ENCODE results near the gene UBE2N.

The UBE2N gene

DNA sequence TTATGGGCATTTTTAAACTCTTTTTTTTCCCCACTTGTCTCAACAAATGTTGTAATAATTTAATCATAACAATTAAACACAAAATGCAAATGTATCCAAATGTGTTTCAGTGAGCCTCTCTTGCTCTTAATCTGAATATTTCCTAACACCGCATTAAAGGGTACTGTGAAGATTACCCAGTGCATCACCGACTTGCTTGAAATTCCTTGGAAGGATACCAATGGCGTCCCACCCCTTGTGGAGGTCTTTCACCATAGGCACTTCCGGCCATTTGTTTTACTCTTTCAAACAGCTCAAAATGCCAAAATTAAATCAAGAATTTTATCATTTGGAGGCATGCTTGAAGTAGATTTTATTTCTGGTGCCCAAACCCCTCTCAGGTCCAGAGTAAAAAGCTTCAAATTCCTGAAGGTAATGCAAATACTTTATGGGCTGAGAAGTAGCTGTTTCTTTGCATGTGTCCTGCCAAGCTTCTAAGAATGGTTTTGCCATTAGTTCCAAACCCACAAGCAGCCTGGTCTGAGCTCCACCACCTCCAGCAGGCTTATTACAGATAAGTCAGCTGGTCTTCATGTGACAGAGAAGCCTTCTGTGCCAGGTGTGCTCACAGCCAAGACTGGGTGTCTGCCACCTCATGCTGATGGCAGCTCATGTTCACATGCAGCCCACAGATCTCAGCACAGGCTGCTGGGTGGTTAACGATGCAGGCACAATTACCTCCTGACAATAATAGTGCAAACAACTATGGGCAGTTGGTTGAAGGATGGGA is 80.4 kb downstream of the UBE2N start:
- peaks cover 14% of the 10 kb centered on the region for H3K4me1 ChIP-seq (ENCODE audit: low read depth, poor library complexity, severe bottlenecking)
- H3K27ac ChIP-seq = no peak overlapping the region
- H3K4me3 ChIP-seq (IDR thresholded peaks at IDR 0.05; ENCODE audit: insufficient read depth, low read depth, low read length) = no peak overlapping the region
- H3K79me2 ChIP-seq (ENCODE audit: insufficient read depth, low read depth) = no peaks in the 10 kb centered on the region
- H3K36me3 ChIP-seq (ENCODE audit: insufficient read depth) = no peaks in the 10 kb centered on the region
- H3K9ac ChIP-seq = no peak overlapping the region
- no peak overlapping the region for H3K4me2 ChIP-seq
- no peak overlapping the region for H2AFZ ChIP-seq (ENCODE audit: low read depth)
- no peaks in the 10 kb centered on the region for H4K20me1 ChIP-seq (ENCODE audit: insufficient read depth)
- TF ChIP-seq, protein P1, sequence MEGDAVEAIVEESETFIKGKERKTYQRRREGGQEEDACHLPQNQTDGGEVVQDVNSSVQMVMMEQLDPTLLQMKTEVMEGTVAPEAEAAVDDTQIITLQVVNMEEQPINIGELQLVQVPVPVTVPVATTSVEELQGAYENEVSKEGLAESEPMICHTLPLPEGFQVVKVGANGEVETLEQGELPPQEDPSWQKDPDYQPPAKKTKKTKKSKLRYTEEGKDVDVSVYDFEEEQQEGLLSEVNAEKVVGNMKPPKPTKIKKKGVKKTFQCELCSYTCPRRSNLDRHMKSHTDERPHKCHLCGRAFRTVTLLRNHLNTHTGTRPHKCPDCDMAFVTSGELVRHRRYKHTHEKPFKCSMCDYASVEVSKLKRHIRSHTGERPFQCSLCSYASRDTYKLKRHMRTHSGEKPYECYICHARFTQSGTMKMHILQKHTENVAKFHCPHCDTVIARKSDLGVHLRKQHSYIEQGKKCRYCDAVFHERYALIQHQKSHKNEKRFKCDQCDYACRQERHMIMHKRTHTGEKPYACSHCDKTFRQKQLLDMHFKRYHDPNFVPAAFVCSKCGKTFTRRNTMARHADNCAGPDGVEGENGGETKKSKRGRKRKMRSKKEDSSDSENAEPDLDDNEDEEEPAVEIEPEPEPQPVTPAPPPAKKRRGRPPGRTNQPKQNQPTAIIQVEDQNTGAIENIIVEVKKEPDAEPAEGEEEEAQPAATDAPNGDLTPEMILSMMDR (conservative IDR thresholded peaks at IDR 0.05; ENCODE audit: low read depth, low read length) = no peak
- H3K27me3 ChIP-seq (ENCODE audit: insufficient read depth, low read depth) = no peaks in the 10 kb centered on the region

DNA sequence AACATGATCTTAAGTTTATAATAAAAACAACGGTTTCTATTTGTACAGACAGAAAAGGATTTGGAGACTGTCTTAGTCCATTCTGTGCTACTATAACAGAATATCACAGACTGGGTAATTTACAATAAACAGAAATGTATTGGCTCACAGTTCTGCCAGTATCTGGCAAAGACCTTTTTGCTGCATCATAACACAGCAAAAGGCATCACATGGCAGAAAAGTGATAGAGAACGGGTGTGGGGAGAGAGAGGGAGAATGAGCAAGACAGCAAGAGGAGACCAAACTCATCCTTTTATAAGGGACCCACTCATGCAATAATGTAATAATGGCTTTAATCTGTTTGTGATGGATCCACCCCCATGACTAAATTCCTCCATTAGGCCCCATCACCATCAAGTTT is 81.1 kb downstream of the UBE2N start:
- H4K20me1 ChIP-seq (ENCODE audit: insufficient read depth) = no peaks in the 10 kb centered on the region
- peaks cover 14% of the 10 kb centered on the region for H3K4me1 ChIP-seq (ENCODE audit: low read depth, poor library complexity, severe bottlenecking)
- H3K4me2 ChIP-seq = no peak overlapping the region
- no peak overlapping the region for H3K9ac ChIP-seq
- H3K36me3 ChIP-seq (ENCODE audit: insufficient read depth) = no peaks in the 10 kb centered on the region
- no peak overlapping the region for H3K4me3 ChIP-seq (IDR thresholded peaks at IDR 0.05; ENCODE audit: insufficient read depth, low read depth, low read length)
- no peak overlapping the region for H3K27ac ChIP-seq
- no peaks in the 10 kb centered on the region for H3K27me3 ChIP-seq (ENCODE audit: insufficient read depth, low read depth)
- no peaks in the 10 kb centered on the region for H3K79me2 ChIP-seq (ENCODE audit: insufficient read depth, low read depth)
- TF ChIP-seq, protein P1 (conservative IDR thresholded peaks at IDR 0.05; ENCODE audit: low read depth, low read length) = no peak
- no peak overlapping the region for H2AFZ ChIP-seq (ENCODE audit: low read depth)

DNA sequence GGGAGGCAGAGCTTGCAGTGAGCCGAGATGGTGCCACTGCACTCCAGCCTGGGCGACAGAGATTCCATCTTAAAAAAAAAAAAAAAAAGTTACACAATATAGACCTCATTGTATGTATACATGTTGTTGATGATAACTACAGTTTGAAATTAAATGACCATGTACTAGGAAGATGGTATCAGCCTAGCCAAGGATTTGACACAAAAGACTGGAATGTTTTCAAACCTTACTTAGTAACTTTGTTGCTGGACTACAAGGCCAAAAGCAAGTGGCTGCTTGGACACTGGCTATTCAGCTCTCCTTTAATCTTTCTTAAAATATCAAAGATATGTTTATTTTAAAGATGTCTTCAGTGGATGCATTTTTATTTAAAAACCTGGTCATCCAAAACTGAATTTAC is 82.9 kb downstream of the UBE2N start:
- H3K9ac ChIP-seq = no peak overlapping the region
- H3K4me1 ChIP-seq (ENCODE audit: low read depth, poor library complexity, severe bottlenecking) = peaks cover 14% of the 10 kb centered on the region
- no peak overlapping the region for H3K4me2 ChIP-seq
- no peaks in the 10 kb centered on the region for H4K20me1 ChIP-seq (ENCODE audit: insufficient read depth)
- no peaks in the 10 kb centered on the region for H3K79me2 ChIP-seq (ENCODE audit: insufficient read depth, low read depth)
- H3K27ac ChIP-seq = no peak overlapping the region
- H3K27me3 ChIP-seq (ENCODE audit: insufficient read depth, low read depth) = no peaks in the 10 kb centered on the region
- no peak overlapping the region for H2AFZ ChIP-seq (ENCODE audit: low read depth)
- no peak overlapping the region for H3K4me3 ChIP-seq (IDR thresholded peaks at IDR 0.05; ENCODE audit: insufficient read depth, low read depth, low read length)
- H3K36me3 ChIP-seq (ENCODE audit: insufficient read depth) = no peaks in the 10 kb centered on the region
- TF ChIP-seq, protein P1 (conservative IDR thresholded peaks at IDR 0.05; ENCODE audit: low read depth, low read length) = no peak

DNA sequence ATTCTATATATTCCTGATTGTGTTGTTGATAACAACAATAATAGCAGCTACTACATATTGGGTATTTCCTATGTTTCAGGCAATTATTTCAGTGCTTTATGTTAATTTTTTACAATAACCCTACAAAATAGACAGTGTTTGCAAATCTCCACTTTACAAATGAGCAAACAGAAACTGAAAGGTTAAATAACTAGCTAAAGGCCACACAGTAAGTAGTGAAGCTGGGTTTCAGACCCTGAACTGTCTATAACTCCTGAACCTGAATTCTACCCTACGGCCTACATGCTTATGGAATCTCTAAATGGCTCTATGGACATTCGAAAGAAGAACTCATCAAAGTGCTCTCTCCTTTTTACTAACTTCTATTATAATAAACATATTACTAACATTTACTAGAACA is 83.7 kb downstream of the UBE2N start:
- Histone ChIP-seq H3K27me3 (ENCODE audit: insufficient read depth, low read depth) (no peaks in the 10 kb centered on the region), H3K4me2 (no peak overlapping the region), H3K36me3 (ENCODE audit: insufficient read depth) (no peaks in the 10 kb centered on the region), H3K79me2 (ENCODE audit: insufficient read depth, low read depth) (no peaks in the 10 kb centered on the region), H2AFZ (ENCODE audit: low read depth) (no peak overlapping the region), H3K27ac (no peak overlapping the region), H3K4me3 (IDR thresholded peaks at IDR 0.05; ENCODE audit: insufficient read depth, low read depth, low read length) (no peak overlapping the region), H3K4me1 (ENCODE audit: low read depth, poor library complexity, severe bottlenecking) (peaks cover 14% of the 10 kb centered on the region), H4K20me1 (ENCODE audit: insufficient read depth) (no peaks in the 10 kb centered on the region), H3K9ac (no peak overlapping the region)
- TF ChIP-seq, protein P1 (conservative IDR thresholded peaks at IDR 0.05; ENCODE audit: low read depth, low read length) = no peak
